Stimulated activated CD8-positive, alpha-beta memory T cell treated with anti-CD3 and anti-CD28 coated beads, Interleukin-12 subunit alpha, Interleukin-12 subunit beta, amount 100 ng/mL, for 24 hours (primary cell): ENCODE results near the gene CYP2F1.
"Not testable (repeated sequence)": the region's sequence is repeated elsewhere in the genome, so short reads cannot be mapped to it uniquely, and the experiment has no call there.

Source experiments
- DNase-seq: peaks from one replicate; pipeline ENCODE4 v3.0.0-alpha.2; 2020; ENCODE audit errors: extremely low read depth

The CYP2F1 gene

GRCh38 chr19:41114132-41114531 lies at the start of gene CYP2F1:
Gene CYP2F1, plus strand, starts transcription at chr19:41114432. Its CDS starts 1,757 bp downstream, at chr19:41116189.
- DNase-seq: no peak

- DNase-seq: no peak
Observed at GRCh38 chr19:41064974-41065569, 49.2 kb upstream of the CYP2F1 start.

GRCh38 chr19:41076286-41076685 lies 37.9 kb upstream of the CYP2F1 start:
- DNase-seq: no peak

GRCh38 chr19:41083516-41083915 lies 30.7 kb upstream of the CYP2F1 start:
- no peak for DNase-seq

- DNase-seq: no peak
Observed at GRCh38 chr19:41085748-41086415, 28.4 kb upstream of the CYP2F1 start.

- no peak for DNase-seq
Observed at GRCh38 chr19:41088151-41088550, 26.1 kb upstream of the CYP2F1 start, which contains the start of gene CYP2A13. Gene CYP2A13, plus strand, starts transcription at chr19:41088451. Its CDS starts 21 bp downstream, at chr19:41088472.

- DNase-seq: no peak
Observed at GRCh38 chr19:41089959-41090358, 24.3 kb upstream of the CYP2F1 start.

GRCh38 chr19:41095703-41096102 lies 18.5 kb upstream of the CYP2F1 start:
- DNase-seq: no peak

- no peak for DNase-seq
Observed at GRCh38 chr19:41096353-41096752, 17.9 kb upstream of the CYP2F1 start.

GRCh38 chr19:41097302-41097701 lies 16.9 kb upstream of the CYP2F1 start:
- no peak for DNase-seq

GRCh38 chr19:41098762-41099161 lies 15.5 kb upstream of the CYP2F1 start:
- DNase-seq: no peak

- not testable (repeated sequence) for DNase-seq
Observed at GRCh38 chr19:41102210-41102609, 12.0 kb upstream of the CYP2F1 start.

- no peak for DNase-seq
Observed at GRCh38 chr19:41106177-41106576, 8.1 kb upstream of the CYP2F1 start.

- no peak for DNase-seq
Observed at GRCh38 chr19:41111296-41111695, 2.9 kb upstream of the CYP2F1 start.

- DNase-seq: no peak
Observed at GRCh38 chr19:41111750-41112295, 2.4 kb upstream of the CYP2F1 start.

- no peak for DNase-seq
Observed at GRCh38 chr19:41112728-41113290, 1.4 kb upstream of the CYP2F1 start.

- no peak for DNase-seq
Observed at GRCh38 chr19:41116261-41116660, 2.0 kb downstream of the CYP2F1 start.

GRCh38 chr19:41120929-41121911 lies 7.0 kb downstream of the CYP2F1 start:
- DNase-seq: peak; percentile 20

- DNase-seq: not testable (repeated sequence)
Observed at GRCh38 chr19:41122846-41123245, 8.6 kb downstream of the CYP2F1 start.

- DNase-seq: no peak
Observed at GRCh38 chr19:41123716-41124294, 9.6 kb downstream of the CYP2F1 start.

- not testable (repeated sequence) for DNase-seq
Observed at GRCh38 chr19:41126765-41127203, 12.6 kb downstream of the CYP2F1 start.
